GM18499 (cell line): ENCODE measurements around the gene AGK.
A peak's percentile ranks its signal among the peaks of the same experiment; 100 is the strongest.

Experiments
- ATAC-seq: cut with Tn5 transposase; IDR thresholded peaks from one replicate; pipeline ENCODE4 v1.9.1; 2021; ENCODE audit warnings: moderate number of reproducible peaks; ENCODE audit not compliant: insufficient read depth, unreplicated experiment

Gene AGK

GRCh38 chr7:141699860-141700259 is 148.7 kb downstream of the AGK start:
- no peak for ATAC-seq

GRCh38 chr7:141700296-141700847 is 149.2 kb downstream of the AGK start:
- no peak for ATAC-seq

GRCh38 chr7:141700848-141701371 is 149.7 kb downstream of the AGK start:
- no peak for ATAC-seq

- ATAC-seq, result peak; percentile 40
Measured at GRCh38 chr7:141701489-141702046, 150.4 kb downstream of the AGK start.

- peak; percentile 33 for ATAC-seq
Measured at GRCh38 chr7:141702047-141702567, 150.9 kb downstream of the AGK start, which contains the start of gene DENND11. DENND11 (minus strand) TSS chr7:141702166; CDS start chr7:141702153, 13 bp downstream.

- no peak for ATAC-seq
Measured at GRCh38 chr7:141702892-141703291, 151.7 kb downstream of the AGK start.

GRCh38 chr7:141704112-141704511 is 152.9 kb downstream of the AGK start:
- ATAC-seq, result no peak

- ATAC-seq, result no peak
Measured at GRCh38 chr7:141704741-141705140, 153.5 kb downstream of the AGK start.
